ENCODE results near the gene SCD5.

The SCD5 gene

DNA sequence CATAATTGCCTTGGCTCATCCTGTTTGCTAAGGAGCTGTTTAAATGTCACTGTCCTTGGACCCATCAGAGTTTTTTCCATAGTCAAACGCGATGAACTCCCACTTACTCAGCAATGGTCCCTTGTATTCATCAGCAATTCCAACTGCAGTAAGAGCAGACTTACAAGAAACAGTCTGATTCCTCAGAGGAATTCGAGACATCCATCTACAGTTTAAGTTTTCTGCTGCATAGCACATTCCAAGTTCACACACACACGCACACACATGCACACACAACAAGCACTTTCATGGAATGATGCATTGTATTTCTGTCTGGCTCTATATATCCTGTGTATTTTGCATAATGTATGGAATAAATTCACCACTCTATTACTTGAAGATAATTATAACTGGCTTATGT is 204.1 kb downstream of the SCD5 start:
- Mint-ChIP-seq H3K4me3 (no peak overlapping the region), H3K36me3 (no peaks in the 10 kb centered on the region), H3K4me1 (no peaks in the 10 kb centered on the region), H3K9me3 (no peaks in the 10 kb centered on the region), H3K27ac (no peak overlapping the region), H3K27me3 (peaks cover 4% of the 10 kb centered on the region)

DNA sequence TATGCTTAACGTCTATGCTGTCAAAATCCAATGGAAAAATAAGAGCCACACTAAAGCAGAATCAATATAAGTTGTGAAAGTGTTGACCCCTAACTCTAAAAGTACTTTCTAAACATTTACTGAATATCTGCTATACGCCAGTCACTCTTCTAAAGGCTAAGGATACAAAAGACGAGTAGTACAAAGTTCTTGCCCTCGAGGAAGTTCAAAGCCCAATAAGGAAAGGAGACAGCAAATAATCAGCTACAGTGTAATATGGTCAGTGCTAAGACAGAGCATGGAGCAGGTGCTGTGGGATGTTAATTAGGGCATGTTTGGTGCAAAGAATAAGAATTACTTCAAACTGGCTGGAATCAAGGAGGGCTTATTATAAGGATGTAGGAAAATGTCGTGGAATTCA is 205.2 kb downstream of the SCD5 start:
- Mint-ChIP-seq H3K4me1 (no peaks in the 10 kb centered on the region), H3K9me3 (no peaks in the 10 kb centered on the region), H3K27me3 (peaks cover 6% of the 10 kb centered on the region), H3K36me3 (no peaks in the 10 kb centered on the region), H3K27ac (no peak overlapping the region), H3K4me3 (no peak overlapping the region)

DNA sequence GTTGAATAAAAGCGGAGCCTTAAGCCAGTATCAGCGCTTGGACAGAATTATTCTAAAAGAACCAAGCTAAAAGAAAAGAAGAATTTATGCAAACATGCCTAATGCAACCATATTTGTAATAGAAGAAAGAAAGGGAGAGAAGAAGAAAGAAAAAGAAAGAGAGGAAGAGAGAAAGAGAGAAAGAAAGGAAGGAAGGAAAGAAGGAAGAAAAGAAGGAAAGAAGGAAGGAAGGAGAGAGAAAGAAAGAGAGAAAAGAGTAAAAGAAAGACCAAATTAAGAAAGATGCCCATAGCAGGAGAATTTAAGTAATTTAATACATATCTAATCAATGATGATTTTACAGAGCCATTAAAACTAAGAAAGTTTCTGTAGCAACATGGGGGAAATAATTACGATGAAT is 206.0 kb downstream of the SCD5 start:
- H3K4me1 Mint-ChIP-seq, result no peaks in the 10 kb centered on the region
- H3K4me3 Mint-ChIP-seq, result no peak overlapping the region
- no peaks in the 10 kb centered on the region for H3K9me3 Mint-ChIP-seq
- H3K27me3 Mint-ChIP-seq, result peaks cover 6% of the 10 kb centered on the region
- H3K36me3 Mint-ChIP-seq, result no peaks in the 10 kb centered on the region
- H3K27ac Mint-ChIP-seq, result no peak overlapping the region

DNA sequence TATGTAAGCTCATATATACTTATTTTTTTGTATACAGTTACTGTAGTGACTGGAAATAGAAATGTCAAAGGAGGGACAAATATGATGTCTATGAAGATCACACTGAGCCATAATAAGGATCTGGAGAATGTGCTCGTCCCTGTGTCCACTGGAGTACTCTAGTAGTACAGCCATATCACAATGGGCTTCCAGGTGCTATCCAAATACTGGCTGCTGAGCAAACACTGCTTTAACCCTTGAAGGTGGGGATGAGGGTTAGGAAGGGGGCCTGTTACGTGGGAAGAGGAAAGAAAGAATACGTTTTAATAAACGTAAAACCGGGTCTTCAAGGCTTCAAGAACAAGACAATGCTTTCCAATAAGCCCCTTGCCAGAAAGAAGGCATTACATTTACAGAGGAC is 207.0 kb downstream of the SCD5 start:
- Mint-ChIP-seq H3K27me3 (peaks cover 6% of the 10 kb centered on the region), H3K36me3 (no peaks in the 10 kb centered on the region), H3K4me3 (no peak overlapping the region), H3K4me1 (no peaks in the 10 kb centered on the region), H3K9me3 (no peaks in the 10 kb centered on the region), H3K27ac (no peak overlapping the region)

DNA sequence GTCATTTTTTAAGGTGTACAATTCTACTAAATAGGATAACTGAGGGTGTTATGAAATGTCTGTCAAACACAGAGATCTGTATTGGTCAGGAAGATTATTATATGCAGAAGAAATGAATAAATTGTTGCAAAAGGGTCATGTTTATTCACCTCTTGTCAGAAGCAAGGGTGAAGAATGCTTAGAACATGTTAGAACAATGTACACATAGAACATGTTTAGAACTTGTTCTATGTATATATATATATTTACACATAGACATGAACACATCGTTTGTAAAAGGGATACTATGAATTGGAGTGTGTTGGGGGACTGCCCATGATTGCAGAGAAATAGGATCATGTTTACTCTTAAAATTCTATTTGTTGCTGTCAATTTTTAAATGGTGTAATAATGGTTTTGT is 208.8 kb downstream of the SCD5 start:
- no peak overlapping the region for H3K4me3 Mint-ChIP-seq
- H3K36me3 Mint-ChIP-seq, result no peaks in the 10 kb centered on the region
- peaks cover 6% of the 10 kb centered on the region for H3K27me3 Mint-ChIP-seq
- no peak overlapping the region for H3K27ac Mint-ChIP-seq
- H3K9me3 Mint-ChIP-seq, result no peaks in the 10 kb centered on the region
- no peaks in the 10 kb centered on the region for H3K4me1 Mint-ChIP-seq

DNA sequence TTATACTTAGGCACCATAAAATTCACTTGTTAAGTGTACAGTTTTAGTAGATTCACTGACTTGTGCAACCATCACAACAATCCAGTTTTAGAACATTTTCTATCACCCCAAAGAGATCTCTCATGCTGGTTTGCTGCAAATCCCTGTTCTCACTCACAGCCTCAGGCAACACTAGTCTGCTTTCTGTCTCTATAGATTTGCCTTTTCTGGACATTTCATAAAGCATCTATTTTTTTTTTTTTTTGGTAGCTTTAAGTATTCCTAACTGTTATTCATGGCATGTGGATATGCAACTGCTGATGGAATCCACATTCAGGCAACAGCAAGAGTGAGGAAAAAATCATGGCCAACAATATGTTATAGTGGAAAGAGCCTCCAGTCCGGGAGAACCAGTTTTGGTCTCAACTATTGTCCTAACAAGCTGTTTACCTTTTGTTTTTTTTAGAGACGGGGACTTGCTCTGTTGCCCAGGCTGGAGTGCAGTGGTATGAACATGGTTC is 209.8 kb downstream of the SCD5 start:
- Mint-ChIP-seq H3K9me3 (no peaks in the 10 kb centered on the region), H3K36me3 (no peaks in the 10 kb centered on the region), H3K27ac (no peak overlapping the region), H3K4me1 (no peaks in the 10 kb centered on the region), H3K27me3 (peaks cover 6% of the 10 kb centered on the region), H3K4me3 (no peak overlapping the region)

DNA sequence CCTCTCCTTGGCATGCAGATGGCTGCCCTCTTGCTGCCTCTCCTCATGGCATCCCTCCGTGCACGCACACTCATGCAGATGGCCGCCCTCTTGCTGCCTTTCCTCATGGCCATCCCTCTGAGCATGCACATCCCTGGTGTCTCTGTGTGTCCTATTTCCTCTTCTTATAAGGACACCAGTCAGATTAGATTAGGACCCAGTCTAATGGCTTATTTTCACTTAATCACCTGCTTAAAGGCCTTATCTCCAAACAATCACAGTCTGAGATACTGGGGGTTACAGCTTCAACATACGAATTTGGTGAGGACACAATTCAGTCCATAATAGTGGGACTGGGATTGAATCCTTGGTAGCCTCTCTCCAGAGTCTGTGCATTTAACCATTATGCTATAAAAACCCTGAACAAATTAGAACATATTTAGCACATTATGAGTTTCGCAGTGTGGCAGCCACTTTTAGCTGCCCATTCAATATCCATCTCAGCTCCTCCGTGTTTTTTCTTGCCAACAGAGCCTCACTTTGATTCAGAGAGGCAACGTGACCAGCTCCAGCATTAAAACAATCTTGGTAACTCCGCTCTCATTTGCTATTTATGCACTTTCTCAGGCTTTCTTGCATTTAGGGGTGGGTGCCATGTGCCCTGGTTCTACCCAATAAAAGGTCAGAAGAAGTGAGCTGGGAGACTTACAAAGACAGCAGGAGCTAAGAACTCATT is 210.6 kb downstream of the SCD5 start:
- Mint-ChIP-seq H3K9me3 (no peaks in the 10 kb centered on the region), H3K36me3 (no peaks in the 10 kb centered on the region), H3K4me3 (no peak overlapping the region), H3K27ac (no peak overlapping the region), H3K4me1 (no peaks in the 10 kb centered on the region), H3K27me3 (peaks cover 8% of the 10 kb centered on the region)

DNA sequence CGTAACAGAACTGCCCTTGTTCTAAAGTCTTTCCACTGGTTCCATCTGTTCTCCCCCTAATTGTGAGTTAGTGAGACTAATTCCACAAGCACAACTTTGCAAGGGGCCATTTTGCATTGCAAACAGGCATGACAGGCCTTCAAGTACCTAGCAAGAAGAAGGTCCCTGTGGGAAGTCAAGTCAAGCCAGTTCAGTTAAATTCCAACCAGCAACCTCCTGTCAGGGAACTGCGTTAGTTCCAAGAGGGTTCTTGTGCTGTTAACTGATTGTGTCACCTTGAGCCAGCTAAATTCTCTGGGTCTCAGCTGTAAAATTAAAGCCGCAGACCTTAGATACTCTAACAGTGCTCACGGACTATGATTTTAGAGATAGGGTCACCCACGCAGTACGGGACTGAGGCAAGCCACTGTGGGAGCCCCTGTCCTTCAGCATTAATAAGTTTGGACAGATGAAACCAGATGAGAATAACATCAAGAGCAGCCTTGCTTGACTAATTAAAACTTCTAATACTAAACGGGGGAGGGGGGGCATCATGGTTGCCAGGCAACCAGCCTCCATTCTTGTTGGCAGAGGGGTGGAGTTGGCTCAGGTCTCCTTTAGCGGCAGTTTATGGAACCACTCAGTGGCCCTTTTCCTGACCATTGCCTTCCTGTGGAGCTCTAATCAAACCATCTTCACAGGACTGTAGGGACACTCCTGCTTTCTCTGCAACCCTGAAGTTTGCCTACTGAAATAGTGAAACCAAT is 212.7 kb downstream of the SCD5 start:
- no peaks in the 10 kb centered on the region for H3K4me1 Mint-ChIP-seq
- no peak overlapping the region for H3K4me3 Mint-ChIP-seq
- peaks cover 3% of the 10 kb centered on the region for H3K27me3 Mint-ChIP-seq
- H3K36me3 Mint-ChIP-seq, result no peaks in the 10 kb centered on the region
- no peaks in the 10 kb centered on the region for H3K9me3 Mint-ChIP-seq
- no peak overlapping the region for H3K27ac Mint-ChIP-seq

DNA sequence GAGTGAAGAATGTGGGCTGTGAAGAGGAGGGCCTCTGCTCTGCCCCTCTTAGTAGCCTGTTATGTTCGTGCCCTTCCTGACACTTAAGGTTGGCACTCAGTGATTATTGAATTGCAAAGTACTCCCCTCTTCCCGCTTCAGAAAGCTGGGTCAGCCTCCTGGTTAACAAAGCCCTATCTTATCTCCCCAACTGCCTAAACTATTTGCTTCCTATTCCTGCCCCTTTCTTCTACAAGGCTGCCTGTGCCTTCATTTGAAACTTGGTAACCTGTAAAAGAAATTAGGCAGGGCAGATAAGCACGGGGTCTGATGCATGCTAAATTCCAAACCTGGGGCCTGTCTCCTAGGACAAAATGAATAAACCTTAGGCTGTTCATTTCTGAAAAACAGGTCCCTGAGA is 213.7 kb downstream of the SCD5 start:
- H3K4me1 Mint-ChIP-seq, result no peaks in the 10 kb centered on the region
- no peaks in the 10 kb centered on the region for H3K36me3 Mint-ChIP-seq
- no peak overlapping the region for H3K4me3 Mint-ChIP-seq
- H3K27ac Mint-ChIP-seq, result no peak overlapping the region
- H3K9me3 Mint-ChIP-seq, result no peaks in the 10 kb centered on the region
- H3K27me3 Mint-ChIP-seq, result peaks cover 3% of the 10 kb centered on the region

DNA sequence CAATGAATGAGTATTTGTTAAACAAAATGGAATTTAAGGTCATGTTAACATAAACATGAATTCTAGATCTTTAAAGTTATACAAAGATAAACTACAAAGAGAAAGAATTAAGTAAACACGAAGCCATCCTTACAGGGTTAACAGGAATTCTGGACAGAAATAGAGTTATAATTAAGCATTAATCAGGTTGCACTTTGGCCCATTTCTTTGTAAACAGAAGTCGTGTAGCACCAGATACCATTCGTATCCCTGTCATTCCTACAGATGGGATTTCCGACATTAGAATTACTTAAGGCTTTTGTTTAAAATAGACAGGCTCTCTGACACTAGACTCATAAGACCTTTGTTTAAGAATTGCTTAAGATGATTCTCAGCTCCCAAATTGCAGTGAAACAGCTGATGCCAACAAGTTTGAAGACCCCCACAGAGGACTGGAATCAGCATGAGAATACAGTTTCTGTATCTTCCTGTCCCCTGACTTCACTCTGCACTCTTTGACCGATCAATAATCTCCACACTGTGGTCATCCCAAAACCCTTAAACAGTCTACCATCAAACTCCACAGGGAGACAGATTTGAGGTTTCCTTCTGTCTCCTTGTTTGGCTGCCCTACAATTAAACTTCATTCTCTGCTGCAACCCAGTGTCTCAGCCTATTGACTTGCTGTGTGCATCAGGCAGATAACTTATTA is 214.6 kb downstream of the SCD5 start:
- H3K27me3 Mint-ChIP-seq, result peaks cover 3% of the 10 kb centered on the region
- no peak overlapping the region for H3K4me3 Mint-ChIP-seq
- no peak overlapping the region for H3K27ac Mint-ChIP-seq
- H3K36me3 Mint-ChIP-seq, result no peaks in the 10 kb centered on the region
- no peaks in the 10 kb centered on the region for H3K9me3 Mint-ChIP-seq
- no peaks in the 10 kb centered on the region for H3K4me1 Mint-ChIP-seq

DNA sequence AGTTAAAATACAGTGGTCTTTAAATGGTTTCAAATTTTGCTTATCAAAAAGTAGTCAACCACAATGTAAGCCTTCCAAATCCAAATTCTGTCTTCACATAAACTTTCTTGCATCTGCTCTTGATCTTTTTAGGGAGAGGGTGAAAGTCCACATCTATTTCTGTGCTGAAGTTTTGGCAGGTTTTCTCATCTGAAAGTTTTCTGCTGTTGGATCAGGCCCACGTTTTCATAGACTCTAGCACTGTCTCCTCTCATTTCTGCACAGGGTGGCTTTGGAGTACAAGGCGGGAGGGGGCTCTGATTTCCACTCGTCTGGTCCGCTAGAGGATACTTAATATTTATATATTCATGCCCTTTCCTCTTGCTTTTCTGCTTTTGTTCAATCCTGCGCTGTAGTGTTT is 218.7 kb downstream of the SCD5 start:
- Mint-ChIP-seq H3K9me3 (no peaks in the 10 kb centered on the region), H3K4me3 (no peak overlapping the region), H3K27ac (no peak overlapping the region), H3K4me1 (no peaks in the 10 kb centered on the region), H3K27me3 (peaks cover 2% of the 10 kb centered on the region), H3K36me3 (no peaks in the 10 kb centered on the region)

Measured in activated naive CD4-positive, alpha-beta T cell treated with anti-CD3 and anti-CD28 coated beads, Interleukin-2, amount 50 U/mL, for 24 hours (primary cell).